Measurements from ENCODE around the gene CPNE4. TPM values are rescaled to one million over a fixed set of nuclear protein-coding genes. Genes with fewer than 3 reads are reported as not detected.

The CPNE4 gene
- total and polyA plus RNA-seq, 8 donors, result 0.15 to 8.9 (median 1.7) TPM

DNA sequence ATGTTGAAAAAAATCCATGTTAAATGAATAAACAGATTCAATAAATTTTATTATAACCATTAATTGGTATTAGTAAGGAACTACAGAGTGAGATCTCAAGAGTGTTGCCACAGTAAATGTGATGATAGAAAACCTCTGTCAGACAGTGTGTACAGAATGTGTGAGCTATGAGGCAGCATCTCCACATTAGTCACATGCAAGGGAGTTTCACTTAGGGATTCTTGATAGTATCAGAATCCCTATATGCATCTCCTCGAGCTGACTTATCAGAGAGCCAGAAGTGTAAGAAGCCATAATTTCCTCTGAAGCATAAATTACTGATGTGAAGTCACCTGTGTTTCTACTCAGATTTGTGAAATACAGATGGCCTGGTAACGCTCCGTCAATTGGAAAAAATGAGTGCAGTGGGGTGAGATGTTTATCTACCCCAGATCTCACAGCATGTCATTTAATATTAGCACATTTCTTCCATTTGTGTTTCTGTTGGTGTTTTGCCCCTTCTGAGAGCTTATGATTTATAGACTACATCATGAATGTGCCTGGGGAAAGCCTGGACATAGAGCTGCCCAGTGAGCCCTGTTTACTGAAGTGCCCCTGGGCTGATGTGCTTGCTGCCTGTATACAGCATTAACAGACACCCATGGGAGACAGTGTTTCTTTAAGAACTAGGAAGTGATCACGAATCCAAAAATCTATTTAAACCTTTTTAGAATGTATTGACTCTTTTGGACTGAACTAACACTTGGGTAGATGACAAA, 262.4 kb downstream of the CPNE4 start:
- 67 to 77% (median 73%) methylated on average over 4 of the region's 4 CpGs for WGBS, 5 donors
- TF ChIP-seq POLR2AphosphoS5 (IDR thresholded peaks at IDR 0.05) (no peak), EP300 (IDR thresholded peaks at IDR 0.05) (no peak), POLR2A (IDR thresholded peaks at IDR 0.05) (no peak)
- TF ChIP-seq, protein P1, sequence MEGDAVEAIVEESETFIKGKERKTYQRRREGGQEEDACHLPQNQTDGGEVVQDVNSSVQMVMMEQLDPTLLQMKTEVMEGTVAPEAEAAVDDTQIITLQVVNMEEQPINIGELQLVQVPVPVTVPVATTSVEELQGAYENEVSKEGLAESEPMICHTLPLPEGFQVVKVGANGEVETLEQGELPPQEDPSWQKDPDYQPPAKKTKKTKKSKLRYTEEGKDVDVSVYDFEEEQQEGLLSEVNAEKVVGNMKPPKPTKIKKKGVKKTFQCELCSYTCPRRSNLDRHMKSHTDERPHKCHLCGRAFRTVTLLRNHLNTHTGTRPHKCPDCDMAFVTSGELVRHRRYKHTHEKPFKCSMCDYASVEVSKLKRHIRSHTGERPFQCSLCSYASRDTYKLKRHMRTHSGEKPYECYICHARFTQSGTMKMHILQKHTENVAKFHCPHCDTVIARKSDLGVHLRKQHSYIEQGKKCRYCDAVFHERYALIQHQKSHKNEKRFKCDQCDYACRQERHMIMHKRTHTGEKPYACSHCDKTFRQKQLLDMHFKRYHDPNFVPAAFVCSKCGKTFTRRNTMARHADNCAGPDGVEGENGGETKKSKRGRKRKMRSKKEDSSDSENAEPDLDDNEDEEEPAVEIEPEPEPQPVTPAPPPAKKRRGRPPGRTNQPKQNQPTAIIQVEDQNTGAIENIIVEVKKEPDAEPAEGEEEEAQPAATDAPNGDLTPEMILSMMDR (IDR thresholded peaks at IDR 0.05), result no peak
- H3K4me3 ChIP-seq, result no peak overlapping the region
- peak in 1 of 2 donors; percentile 1 for DNase-seq
- H3K36me3 ChIP-seq, result no peaks in the 10 kb centered on the region
- H3K9me3 ChIP-seq, result no peaks in the 10 kb centered on the region
- H3K27ac ChIP-seq, result no peak overlapping the region
- H3K4me1 ChIP-seq, result no peaks in the 10 kb centered on the region
- no peaks in the 10 kb centered on the region for H3K27me3 ChIP-seq
- intact Hi-C loops (cut with DNase I; ENCODE audit: low total_unique reads), result no loop called here

- WGBS, 5 donors, result 65 to 72% (median 70%) methylated on average over 4 of the region's 4 CpGs
- H3K27me3 ChIP-seq, result no peaks in the 10 kb centered on the region
Measured at GRCh38 chr3:131762981-131763564, 271.7 kb downstream of the CPNE4 start.

DNA sequence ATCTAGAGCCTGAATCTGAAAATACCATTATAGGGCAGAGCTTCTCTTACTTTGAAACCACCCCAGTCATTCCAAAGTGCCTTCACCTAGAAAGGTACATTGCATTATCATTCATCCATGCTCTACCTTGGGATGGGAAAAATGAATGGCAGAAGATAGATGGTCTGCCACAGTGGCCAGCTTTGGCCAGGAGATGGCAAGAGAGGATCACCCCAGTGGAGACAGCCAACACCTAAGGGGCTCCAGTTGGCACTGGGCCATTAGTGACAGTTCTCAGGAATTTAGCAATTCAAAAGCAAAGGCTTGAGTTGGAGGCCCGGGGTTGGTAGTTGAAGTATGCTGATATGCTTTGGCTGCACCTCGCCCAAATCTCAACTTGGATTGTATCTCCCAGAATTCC, 278.4 kb downstream of the CPNE4 start:
- Histone ChIP-seq H3K4me3 (no peak overlapping the region), H3K36me3 (no peaks in the 10 kb centered on the region), H3K27me3 (no peaks in the 10 kb centered on the region), H3K4me1 (no peaks in the 10 kb centered on the region), H3K9me3 (peaks cover 0 to 8% (median 3%) of the 10 kb centered on the region in 4 donors), H3K27ac (no peak overlapping the region)
- 75 to 89% (median 81%) methylated on average over 2 of the region's 2 CpGs for WGBS, 5 donors
- intact Hi-C loops (cut with DNase I; ENCODE audit: low total_unique reads), result no loop called here
- no peak for DNase-seq
- TF ChIP-seq EP300 (IDR thresholded peaks at IDR 0.05), result no peak
- TF ChIP-seq POLR2A (IDR thresholded peaks at IDR 0.05), result no peak
- TF ChIP-seq, protein P1 (IDR thresholded peaks at IDR 0.05), result no peak
- no peak for TF ChIP-seq POLR2AphosphoS5 (IDR thresholded peaks at IDR 0.05)

More at GRCh38 chr3:131762981-131763564, 271.7 kb downstream of the CPNE4 start:
- Histone ChIP-seq H3K36me3 (no peaks in the 10 kb centered on the region), H3K27ac (no peak overlapping the region), H3K4me1 (no peaks in the 10 kb centered on the region), H3K4me3 (no peak overlapping the region), H3K9me3 (peaks cover 0 to 2% (median 0%) of the 10 kb centered on the region in 4 donors)
- intact Hi-C loops (cut with DNase I; ENCODE audit: low total_unique reads), result no loop called here
- TF ChIP-seq, protein P1 (IDR thresholded peaks at IDR 0.05), result no peak
- TF ChIP-seq EP300 (IDR thresholded peaks at IDR 0.05), result no peak
- no peak for DNase-seq

DNA sequence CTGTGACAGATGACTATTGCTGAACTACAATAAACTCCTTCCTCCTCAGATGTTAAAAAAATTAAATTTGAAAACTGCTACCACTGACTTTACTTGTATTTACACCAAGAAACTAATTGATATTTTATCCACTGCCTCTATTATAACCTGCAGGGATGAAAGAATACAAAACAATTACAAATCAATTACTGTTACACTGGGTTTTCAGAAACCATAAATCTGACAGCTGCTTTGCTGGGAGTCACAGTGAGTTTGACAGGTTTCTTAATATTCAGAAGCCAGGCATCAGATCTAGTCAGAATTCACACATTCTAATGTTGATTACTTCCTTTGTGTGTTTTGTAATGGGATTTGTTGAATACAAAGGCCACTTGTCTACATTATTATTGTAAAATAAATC, 279.4 kb downstream of the CPNE4 start:
- DNase-seq, result no peak
- Histone ChIP-seq H3K4me3 (no peak overlapping the region), H3K27ac (no peak overlapping the region), H3K27me3 (no peaks in the 10 kb centered on the region), H3K36me3 (no peaks in the 10 kb centered on the region), H3K4me1 (no peaks in the 10 kb centered on the region), H3K9me3 (peaks cover 0 to 8% (median 3%) of the 10 kb centered on the region in 4 donors)
- TF ChIP-seq EP300 (IDR thresholded peaks at IDR 0.05), result no peak
- no peak for TF ChIP-seq POLR2AphosphoS5 (IDR thresholded peaks at IDR 0.05)
- TF ChIP-seq POLR2A (IDR thresholded peaks at IDR 0.05), result no peak
- TF ChIP-seq, protein P1 (IDR thresholded peaks at IDR 0.05), result no peak
- intact Hi-C loops (cut with DNase I; ENCODE audit: low total_unique reads), result no loop called here

Measured in stomach (tissue), 9 donors.